NCI-H2227 (cell line): ENCODE measurements around the gene PER1.
A peak's percentile ranks its signal among the peaks of the same experiment; 100 is the strongest.
"Not testable (repeated sequence)": the region's sequence is repeated elsewhere in the genome, so short reads cannot be mapped to it uniquely, and the experiment has no call there.

Experiments used
- DNase-seq: peaks from one replicate; lab custom pipeline; 2025; ENCODE audit not compliant: unreplicated experiment; lab: John Stamatoyannopoulos, UW

The PER1 gene

DNA sequence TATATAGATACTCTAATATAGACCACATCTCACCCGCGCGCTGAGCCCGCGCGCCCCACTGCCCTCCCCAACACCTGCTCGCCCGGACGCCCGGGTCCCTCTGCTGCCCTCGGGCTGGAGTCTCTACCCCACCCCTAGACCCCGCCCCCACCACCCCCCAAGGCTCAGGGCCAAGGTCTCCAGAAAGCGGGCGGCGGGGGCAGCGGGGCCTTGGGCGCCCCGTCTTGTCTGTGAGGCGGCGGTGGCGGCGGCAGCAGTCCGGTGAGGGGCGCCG is 30.9 kb downstream of the PER1 start:
- DNase-seq = no peak

DNA sequence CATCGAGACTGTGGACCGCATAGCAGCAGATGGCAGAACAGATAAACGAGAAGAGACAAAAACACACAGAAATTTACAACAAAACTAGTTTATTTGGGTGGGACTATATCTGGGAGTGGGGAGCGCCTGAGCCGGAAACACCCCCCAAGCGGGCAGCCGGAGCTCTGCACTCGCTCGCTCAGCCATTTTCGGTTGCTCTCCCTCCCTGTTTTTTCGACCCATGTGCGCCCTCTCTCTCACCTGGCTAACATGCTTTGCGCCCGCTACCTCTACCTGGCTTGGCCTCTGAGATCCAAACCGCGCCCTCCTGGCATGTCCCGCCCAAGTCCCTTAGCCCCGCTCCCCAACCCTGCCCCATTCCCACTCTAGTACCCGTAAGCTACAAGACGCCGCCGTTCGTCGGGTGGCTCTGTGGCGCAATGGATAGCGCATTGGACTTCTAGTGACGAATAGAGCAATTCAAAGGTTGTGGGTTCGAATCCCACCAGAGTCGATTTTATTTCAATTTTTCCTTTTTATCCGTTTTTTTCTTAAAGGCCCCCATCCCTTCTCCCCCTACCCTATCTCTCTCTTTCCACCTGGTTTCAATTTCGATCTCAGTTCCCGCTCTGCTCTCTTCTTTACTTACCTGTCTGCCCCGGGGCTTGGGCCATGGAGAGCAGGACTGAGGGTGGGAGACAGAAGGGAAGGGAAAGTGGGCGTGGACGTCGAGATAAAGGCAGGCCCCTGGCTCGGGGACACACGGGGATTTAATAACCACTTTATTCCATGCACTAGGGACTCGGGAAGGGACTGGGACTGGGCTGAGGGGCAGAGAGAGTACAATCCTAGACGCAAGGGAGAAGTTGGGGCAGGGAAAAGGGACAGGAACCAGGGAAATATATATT is 31.4 kb downstream of the PER1 start:
- DNase-seq = peak; percentile 74

- peak; percentile 91 for DNase-seq
These were observed 32.4 kb downstream of the PER1 start for GRCh38 chr17:8119581-8120519.

GRCh38 chr17:8118769-8119580 is 33.2 kb downstream of the PER1 start:
- peak; percentile 86 for DNase-seq

DNA sequence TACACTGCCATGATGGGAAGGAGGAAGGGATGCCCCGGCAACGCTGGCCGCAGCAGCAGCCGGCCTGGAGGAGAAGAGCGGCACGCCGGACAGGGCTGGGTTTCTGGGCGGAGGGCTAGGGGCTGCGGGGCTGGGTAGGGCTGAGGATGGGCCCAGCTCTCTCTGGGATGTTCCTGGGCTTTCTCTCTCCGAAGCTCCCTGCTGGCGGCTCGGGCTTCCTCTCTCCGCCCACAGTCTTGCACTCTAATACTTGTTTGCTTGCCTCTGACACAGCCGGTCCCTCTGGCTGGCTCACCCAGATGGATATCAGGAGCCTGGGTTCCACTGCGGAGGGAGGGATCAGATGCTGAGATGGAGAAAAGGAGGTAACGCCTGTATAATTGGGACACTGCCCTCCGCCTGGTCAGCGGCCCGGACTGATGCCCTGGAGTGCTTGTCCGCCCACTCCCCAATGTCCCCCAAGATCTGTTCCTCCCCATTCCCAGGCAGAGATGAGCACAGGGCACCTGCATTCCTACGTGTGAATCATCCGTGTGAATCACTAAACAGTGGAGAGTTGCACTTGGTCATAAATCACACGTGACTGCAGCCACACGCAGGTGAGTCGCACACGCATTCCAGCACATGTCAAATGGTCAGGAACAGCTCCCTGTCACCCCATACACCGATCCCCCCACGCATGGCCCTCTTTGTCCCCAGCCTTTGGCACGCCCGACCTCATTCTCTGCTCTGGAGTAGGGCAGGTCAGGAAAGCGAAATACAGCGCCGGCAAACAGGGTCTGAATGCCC is 34.0 kb downstream of the PER1 start, which contains the start of gene ALOXE3:
ALOXE3 (minus strand) TSS at position 535 of the 789 bp plus-strand sequence; CDS start at position 11, 524 bp downstream.
- no peak for DNase-seq

GRCh38 chr17:8117367-8117979 is 34.7 kb downstream of the PER1 start:
- DNase-seq = no peak

GRCh38 chr17:8116776-8117175 is 35.4 kb downstream of the PER1 start:
- DNase-seq = no peak

GRCh38 chr17:8110907-8111306 is 41.3 kb downstream of the PER1 start:
- DNase-seq = no peak

DNA sequence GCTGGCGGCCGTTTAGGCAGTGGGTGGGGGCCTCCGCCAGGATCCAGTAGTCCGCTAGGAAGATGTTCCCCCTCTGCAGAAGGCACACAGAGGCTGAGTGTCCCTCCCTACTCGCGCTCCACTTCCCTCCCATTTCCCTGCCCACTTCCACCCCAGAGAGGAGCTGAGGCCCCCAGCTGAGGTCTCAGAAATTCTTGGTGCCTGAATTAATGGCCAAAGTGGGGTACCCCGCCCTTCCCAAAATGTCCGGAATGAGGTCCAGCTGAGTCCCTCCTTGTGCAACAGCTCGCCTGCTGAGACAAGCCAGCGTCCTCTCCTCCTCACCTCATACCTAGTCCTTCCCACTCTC is 41.8 kb downstream of the PER1 start:
- no peak for DNase-seq

GRCh38 chr17:8109661-8110455 is 42.3 kb downstream of the PER1 start:
- DNase-seq = peak; percentile 60

- no peak for DNase-seq
These were observed 43.1 kb downstream of the PER1 start for GRCh38 chr17:8108972-8109660.

DNA sequence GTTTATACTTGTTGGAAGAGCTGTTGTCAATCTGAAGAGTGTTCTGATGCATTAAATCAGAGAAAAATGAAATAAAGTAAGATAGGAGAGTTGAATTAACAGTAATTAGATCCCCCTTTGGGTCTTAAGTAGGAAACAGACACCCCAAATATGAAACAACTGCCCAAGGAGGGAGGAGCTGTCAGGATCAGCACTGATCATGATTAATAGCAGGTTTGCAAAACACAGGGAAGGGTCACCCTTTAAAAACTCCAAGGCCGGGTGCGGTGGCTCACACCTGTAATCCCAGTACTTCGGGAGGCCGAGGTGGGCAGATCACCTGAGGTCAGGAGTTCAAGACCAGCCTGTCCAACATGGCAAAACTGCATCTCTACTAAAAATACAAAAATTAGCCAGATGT is 45.2 kb downstream of the PER1 start:
- DNase-seq = not testable (repeated sequence)

DNA sequence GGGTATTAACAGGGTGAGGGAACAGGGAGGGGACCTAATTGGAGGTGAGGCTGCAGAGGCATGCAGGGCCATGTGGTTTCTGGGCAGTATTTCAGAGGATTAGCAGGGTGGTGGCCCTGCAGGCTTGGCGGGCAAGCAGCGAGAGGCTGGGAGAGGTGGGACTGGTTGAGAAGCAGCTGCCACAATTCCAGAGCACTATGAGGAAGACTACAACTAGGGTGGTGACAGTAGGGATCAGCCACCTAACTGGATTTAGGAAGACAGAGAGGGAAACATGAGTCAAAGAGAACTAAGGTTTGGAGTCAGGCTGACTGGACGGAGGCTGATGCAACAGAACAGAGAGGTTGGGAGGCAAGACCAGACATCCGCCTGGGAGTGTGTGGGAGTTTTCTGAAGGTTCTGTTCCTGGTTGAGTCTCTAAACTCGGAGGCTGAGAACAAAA is 46.2 kb downstream of the PER1 start:
- no peak for DNase-seq

DNA sequence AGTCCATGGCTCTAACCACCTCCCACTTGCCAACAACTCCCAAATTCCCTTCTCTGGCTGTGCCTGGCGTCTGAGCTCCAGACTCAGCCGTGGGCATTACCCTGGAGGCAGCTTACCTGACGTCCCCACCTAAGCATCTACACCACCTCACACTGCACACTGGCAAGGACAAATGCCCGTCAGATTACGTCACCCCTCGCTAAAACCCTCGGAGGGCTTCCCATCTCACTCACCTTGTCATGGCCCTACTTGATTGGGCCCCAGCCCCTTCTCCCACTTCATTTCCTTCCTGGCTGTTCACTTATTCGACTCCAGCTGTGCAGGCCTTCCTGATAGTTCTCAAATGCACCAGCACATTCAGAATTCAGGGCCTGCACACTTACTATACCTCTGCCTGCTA is 47.3 kb downstream of the PER1 start:
- no peak for DNase-seq

GRCh38 chr17:8103549-8103948 is 48.7 kb downstream of the PER1 start:
- no peak for DNase-seq

DNA sequence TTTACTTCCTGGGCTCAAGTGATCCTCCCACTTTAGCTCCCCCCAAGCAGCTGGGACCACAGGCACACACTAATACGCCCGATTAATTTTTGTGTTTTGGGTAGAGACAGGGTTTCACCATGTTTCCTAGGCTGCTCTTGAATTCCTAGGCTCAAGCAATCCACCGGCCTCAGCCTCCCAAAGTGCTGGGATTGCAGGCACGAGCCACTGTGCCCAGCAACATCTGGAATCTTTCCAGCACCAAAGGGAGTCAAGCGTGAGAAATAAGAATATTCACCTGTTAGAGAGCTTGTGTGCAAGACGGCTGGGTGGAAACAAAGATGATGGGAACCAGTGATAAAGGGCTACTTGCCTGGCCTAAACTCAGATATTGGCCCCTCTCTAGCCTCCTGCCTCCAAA is 50.5 kb downstream of the PER1 start:
- DNase-seq = no peak

GRCh38 chr17:8100763-8101162 is 51.4 kb downstream of the PER1 start:
- DNase-seq = no peak

DNA sequence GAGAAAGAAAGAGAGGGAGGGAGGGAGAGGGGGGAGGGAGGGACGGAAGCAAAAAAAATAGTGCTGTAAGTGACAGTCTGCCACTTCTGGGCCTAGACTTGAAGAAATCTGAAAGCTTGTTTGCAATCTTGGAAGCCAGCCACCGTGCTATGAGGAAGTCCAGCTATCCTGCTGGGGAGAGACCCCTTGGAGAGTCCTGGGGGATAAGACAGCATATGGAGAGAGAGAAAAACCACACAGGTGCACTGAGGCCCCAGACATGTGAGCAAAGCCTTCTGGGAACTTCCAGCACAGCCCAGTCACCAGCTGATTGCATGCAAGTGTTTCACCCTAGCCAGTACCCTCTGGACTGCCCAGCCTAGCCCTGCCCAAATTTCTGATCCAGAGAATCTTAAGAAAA is 52.1 kb downstream of the PER1 start:
- DNase-seq = no peak

DNA sequence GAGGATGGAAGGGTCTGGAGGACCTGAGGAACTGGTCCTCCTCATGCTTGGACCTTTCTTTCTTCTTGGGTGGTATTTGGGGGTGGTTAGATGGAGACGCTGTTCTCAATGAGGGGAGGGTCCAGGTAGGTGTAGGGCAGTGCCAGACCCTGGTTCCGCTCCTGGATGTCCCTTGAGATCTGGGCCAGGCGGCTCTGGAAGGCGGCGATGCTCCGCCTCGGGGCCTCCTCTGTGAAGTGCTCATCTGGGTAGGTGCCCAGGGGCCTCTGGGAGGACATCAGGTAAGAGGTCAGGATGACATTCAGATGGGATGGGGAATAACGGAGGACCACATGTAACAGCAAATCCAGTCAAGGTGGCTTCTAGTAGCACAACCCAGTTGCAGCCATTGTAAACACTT is 55.7 kb downstream of the PER1 start:
- no peak for DNase-seq
